ENCODE data around the gene ACSL1.

The ACSL1 gene

DNA sequence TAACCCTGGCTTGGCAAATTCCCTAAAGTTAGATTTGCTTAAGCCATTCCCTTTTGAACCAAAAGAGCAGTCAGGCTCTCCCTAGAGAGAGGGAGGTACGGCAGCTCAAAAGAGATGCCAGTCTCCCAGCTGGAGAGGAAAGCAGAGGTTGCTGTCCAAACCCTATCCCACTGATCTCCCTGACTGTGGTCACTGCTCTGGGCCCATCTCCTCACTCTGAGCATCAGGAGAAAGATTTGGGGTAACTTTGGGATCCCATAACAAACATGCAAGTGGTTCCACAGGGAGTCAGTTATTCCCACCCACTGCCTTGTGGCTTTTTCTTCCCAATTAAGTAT lies 17.1 kb downstream of the ACSL1 start:
- no peak for DNase-seq

DNA sequence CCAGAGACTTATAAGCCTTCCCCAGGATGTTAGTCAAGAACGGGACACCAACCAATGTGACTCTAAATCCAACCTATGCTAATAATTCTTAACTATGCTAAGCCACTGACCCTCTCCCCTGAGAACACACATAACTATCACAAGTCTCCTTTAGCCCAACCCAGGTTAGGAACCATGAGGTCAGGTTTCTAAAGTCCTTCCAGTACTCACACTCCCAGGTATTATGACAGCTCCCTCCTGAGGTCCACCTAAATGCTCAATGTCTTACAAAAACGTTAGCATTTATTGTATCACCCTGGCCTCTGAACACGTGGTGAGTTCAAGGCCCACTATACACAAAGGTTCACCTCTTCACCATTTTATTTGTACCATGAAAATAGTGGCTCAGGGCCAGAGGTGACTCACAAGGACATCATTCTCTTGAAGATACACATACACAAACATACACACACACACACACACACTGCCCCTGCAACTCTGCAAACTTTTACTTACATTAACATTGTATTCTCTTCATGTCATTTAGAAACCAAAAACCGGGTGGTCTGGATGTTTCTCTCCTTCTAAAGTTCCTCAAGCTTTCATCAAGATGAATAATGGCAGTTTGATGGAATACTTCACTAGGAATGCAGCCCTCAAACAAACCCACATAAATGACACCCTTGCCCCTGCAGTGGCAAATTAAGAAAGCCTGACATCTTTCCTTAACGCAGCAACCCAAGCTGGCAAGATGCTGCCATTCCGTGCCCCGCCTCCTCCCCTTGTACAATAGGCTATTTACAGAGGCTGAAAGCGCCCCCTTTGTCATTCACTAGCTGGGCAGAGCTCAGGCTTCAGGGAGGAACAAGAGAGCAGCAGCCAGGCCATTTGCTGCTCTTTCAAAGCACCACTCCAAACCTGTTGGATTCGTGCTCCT lies 17.7 kb downstream of the ACSL1 start:
- DNase-seq: peak; percentile 65

DNA sequence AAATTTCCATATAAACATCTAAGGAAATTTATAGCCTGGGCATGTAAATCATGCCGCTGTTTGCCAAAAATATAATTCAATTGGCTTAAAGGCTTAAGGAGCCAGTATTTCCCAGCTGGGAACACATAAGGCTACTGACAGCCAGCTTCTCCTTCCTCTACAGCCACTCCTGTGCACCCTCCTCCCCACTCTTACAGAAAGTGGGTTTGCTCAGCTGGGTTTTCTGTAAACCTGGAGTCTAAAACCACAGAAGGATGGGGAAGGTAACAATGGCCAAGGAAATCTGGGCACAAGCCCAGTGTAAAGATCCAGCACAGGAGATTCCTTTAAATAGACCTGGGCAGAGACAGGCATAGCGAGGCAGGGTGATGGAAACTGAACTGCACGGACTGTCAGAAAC lies 18.5 kb downstream of the ACSL1 start:
- no peak for DNase-seq

DNA sequence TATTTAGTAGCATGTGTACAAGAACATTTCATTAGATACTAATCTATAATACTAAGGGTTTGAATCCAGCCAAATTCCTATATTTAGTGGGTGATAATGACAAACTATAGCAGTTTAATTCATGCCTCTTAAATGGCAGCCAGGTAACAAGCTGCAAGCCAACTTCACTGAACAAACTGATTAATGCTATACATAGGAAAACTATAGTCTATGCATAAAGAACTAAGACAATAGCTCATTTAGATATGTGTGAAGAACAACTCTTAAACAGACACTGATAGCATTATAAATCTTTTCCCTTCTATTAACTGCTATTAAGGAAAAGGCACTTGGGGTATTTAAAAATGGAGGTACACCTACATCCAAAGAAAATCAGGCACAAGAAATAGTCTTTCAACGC lies 19.1 kb downstream of the ACSL1 start:
- no peak for DNase-seq

DNA sequence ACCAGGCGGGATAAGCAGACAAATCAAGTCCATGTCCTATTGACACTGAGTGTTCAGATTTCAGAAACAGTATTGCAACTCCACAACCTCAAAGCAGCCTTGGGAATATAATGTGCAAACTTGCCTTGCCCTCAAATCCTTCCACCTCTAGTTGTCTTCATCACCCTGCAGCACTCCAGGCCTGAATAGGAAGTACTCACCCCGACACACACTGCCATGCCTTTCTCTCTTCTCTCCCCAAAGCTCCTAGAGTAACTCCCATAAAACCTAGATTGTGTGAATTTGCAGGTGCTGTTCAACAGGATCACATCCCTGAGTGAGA lies 19.6 kb downstream of the ACSL1 start:
- DNase-seq: no peak

DNA sequence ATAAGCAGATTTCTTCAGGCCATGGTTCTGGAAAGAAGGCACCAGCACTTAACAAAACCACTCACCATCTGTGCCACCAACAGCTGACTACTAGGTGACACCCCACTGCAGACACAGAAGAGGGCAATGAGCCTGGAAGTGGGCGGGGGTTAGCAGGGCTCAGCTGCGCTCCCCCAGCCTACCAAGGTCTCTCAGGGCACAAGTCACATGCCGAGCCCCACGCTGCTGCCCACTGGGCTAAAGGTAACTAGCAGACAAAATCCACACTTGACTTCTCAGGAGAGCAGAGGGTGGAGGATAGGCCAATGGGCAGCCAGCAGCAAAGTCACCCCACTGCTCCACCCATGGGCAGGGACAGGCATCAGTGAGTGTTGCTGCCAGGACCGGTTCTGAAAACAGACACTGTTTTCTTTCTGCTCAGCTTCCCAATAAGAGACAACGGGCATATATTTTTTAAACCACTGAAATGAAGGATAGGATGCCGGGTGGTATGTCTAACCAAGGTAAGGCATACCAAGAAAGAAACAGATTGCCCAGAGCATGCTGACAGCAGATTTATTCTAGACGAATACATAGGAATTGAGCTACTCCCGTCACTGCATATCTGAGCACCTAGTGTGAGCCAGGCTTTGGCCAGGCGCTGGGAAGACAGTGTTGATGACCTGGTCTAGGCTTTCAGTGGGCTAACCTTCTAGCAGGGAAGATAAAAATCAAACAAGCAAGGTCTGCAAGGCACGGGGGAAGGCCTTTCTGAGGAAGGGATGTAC lies 20.1 kb downstream of the ACSL1 start:
- DNase-seq: peak; percentile 37

DNA sequence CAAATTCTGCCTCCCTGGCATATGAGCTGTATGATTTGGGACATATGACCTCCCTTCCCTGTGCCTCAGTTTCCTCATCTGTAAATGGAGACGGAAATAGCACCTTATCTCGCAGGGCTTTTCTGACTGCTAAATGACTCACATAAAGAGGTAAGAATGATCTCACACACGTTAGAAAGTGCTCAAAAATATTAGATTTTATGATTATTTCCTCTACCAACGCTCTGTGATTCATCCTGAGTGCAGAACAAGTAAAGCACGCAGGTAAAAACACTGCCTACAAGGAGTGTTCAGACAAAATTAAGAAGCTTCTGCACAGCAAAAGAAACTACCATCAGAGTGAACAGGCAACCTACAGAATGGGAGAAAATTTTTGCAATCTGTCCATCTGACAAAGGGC lies 21.1 kb downstream of the ACSL1 start:
- no peak for DNase-seq

DNA sequence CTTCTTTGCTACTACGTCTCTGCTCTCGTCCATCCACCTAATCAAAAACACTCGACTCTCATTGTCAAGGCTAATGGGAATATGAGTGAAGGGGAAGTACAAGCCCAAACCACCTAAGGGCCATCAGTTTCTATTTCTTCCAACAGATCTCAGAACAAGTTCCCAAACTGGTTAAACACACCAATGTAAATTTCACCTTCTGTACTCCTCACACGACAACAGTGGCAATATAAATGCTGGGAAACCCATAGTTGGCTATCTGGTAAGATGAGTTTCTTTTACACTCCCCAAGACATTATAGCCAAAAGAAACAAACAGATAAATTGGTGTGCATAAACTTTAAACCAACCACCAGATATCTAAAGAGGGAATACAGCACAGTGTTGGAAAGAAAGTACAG lies 21.9 kb downstream of the ACSL1 start:
- DNase-seq: no peak

DNA sequence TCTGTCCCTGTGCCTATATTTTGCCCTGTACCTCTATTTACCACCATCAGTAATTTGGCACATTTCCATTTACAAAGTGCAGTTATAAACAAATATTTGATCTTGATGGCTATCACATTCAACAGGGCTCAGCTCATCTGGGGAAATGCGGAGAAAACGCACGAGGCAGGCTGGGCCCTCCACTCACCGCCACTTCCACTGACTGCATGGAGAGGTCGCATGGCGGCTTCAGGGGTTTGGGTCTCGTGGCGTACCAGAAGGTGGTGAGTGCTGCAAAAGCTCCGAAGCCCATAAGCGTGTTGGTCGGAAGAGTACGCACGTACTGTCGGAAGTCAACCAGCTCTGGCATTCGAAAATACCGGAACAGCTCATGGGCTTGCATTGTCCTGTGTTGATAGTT lies 22.6 kb downstream of the ACSL1 start:
- no peak for DNase-seq

DNA sequence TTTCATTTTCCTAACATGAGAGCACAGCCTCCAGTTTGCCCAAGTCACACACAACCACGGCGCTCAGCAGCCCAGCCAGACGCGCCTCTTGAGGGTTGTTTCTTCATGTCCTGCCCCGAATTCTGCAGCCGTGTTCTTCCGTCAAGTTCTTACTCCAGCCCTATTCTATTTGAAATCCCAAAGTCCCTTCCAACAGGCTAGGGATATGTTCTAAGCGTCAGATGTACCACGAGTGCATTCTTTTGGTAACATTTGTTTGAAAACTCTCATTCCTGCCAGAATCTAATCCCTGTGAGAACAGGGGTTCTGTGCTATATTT lies 23.1 kb downstream of the ACSL1 start:
- DNase-seq: no peak

DNA sequence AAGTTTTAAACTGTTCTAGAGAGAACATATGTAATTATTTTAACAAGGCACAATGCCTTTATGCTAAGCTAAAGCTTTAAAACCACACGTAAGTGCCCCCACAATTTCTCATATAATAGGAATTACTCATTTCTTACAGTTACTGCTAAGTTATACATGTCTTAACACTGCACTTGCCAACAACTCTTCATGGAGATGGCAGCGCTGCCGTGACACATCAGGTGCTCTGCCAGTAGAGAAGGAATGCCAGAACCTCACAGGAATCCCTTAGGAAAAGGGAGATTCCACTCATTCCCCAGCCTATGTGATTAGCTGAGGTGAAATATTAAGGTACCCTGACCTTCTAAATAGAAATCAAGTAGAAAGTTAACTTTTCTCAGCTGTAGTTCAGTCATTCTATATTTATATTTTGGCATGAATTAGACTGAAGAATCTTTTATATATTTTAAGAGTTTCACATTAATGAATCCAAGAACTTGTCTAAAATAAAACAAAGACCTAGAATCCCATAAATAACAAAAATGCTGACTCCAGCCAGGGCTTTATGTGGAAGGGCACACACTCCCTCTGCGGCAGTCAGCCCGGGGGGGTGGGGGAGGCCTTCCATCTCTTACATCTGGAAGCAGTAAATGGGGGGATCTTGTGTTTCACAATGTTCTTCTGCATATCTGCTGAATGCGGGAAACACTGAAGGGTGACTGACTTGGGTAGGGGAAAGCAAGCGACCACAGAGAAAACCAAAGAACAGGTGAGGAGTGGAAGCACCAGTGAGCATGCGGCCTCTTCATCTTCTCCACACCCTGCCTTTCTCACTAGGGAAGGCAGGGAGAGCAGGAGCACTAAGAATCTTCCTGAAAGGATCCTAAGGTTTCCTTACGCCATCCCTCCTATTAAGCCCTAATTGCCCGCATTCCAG lies 23.7 kb downstream of the ACSL1 start:
- DNase-seq: no peak

DNA sequence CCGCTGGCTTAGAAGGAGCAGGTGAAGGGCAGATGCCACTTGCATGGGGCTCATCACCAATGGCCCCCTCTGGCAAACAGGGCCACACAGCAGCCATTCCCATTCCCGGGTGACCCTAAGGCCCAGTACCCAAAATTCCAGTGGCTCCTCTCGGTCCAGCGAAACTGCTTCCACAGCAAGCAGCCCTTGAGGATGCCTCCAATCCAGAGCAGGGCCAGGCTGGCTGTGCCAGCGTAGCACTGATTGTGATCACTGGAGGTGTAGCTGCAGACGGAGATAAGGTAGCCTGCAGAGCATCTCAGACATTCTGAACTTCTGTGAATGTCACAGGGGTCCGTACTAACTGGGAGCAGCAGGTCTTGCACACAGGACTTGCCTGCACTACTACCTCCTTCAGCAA lies 27.3 kb downstream of the ACSL1 start:
- no peak for DNase-seq

DNA sequence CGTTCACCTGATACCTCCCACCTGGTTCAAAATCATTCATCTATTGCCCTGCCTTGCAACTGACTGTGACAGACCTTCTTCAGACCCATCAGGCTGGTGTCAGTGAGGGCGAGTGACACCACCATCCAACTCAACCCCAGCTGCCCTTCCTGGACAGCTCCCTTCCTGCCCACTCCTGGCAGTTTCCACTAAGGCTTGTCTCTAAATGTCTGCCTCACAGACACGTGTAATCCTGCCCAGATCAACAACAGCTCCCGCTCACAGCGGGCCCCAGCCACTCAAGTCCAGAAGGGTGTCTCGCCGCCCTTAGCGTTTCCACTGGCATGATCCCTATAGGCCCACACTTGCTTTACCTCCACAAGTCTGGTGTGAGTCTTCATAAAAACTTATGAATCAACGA lies 28.9 kb downstream of the ACSL1 start:
- no peak for DNase-seq

DNA sequence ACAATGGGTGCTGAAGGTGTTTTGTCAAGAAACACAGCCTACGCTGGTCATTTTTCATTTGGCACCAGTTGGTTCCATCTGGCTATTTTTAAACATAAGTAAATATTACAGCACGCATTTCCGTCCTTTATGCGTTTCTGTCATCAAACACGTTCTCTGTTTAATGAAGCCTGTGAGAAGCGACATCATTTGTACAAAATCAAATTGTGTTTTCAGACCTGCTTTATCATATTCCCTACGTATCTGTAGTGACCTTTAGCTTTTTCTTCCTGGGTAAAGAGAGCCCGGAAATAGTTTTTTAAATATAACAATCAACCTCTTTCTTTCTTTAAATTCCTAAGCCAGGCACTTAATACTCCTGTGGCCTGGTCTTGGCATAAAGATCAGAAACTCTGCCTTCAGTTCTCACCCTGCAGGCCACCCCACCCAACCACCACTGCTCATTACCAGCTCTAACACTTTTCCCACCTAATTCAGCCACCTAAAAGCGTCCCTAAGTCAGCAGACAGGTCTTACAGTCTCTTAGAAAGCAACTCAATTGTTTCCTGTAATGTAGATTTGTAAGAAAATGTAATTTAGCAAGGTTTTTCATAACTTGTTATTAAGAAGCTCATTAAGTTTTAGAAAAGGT lies 30.4 kb downstream of the ACSL1 start:
- DNase-seq: no peak

DNA sequence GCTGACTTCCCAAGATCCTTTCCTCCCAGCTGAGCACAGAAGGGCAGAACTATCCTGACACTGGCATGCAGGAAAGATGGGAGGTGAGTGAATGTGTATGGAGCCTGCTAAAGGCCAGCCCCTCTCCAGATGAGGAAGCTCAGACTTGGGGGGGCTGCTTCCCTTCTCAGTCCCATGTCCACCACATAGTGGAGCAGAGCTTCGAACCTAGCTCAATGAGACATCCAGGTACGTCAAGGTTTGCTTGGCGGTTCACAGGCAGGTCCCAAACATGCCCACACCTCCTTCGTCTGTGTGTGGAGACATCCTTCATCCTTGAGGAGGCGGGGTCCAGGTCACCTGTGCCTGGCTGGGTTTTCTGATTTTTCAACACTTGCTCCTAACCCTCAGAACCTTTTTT lies 31.3 kb downstream of the ACSL1 start:
- no peak for DNase-seq

DNA sequence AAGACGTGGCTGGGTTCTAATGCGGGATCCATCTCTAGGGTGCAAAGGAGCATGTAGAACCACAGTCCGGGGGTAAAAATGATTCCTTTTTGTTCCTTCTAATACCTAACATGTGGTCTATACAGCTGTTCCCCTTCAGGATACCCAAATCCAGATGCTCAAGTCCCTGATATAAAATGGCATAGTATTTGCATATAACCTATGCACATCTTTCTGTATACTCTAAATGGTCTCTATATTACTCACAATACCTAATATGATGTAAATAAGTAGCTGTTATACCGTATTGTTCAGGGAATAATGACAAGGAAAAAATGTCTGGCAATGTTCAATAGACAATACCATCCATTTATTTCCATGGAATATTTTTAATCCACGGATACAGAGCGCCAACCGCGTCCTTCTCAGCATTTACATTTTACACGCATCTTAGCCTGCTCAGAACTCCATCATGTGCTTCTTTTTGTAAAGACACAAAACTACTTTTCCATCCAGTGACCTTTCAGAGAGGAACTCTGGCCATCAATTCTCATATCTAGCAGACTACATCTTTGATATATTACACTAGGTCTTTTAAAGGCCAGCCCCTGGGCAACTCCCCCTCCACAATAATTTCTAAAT lies 31.9 kb downstream of the ACSL1 start:
- no peak for DNase-seq

DNA sequence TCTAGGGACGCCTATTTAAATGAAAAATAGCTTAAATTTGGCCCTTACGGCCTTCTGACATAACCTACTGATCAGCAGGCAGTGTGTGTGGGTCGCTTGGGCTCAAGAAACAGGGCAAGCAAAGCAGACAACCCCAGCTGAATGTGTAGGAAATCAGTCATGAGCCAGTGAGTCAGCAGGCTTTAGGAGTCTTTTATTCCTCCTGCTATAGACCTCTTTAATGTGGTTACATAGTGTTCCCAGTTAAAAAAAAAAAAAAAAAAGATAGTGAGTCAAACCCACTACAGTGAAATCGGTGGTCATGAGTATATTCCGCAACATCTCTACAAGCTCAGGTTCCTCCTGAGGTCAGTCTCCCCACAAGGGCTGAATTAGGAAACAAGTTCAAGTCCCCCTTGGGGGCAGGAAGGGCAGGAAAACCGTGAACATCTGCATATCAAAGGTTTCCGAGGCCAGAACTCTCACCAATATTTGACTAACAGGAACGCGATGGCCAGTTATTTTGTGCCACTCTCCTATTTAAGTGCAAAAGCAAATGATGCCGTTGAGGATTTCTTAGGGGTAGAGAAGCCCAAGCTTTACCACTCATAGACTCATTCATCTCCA lies 32.7 kb downstream of the ACSL1 start:
- DNase-seq: no peak

DNA sequence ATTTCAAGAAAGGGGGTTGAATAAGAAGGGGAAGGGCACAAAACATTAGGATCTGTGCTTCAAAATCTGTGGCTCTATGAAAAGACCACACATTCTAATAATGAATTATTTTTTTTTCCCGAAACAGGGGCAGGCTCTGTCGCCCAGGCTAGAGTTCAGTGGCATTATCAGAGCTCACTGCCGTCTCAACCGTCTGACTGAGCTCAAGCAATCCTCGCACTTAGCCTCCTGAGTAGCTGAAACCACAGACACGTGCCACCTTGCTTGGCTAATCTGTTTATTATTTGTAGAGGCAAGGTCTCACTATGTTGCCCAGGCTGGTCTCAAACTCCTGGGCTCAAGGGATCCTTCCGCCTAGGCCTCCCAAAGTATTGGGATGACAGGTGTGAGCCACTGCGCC lies 33.4 kb downstream of the ACSL1 start:
- DNase-seq: no peak

DNA sequence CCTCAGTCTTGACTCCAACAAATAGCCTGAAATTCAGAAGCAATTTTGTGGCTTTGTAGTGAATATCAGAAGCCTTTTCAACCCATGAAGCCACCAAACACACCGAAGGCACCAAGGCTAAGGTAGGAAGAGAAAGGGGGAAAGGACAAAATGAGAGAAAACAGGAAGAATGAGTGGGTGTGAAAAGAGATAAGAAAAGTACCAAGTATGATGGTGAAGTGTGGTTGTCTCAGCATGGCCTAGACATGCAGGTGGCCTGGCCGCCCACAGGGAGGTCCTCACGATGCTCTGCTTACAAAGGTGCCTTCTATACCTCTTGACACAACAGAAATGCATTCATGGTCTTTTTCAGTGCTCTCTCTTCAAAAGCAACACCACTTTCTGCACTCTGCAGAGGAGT lies 34.9 kb downstream of the ACSL1 start:
- no peak for DNase-seq

DNA sequence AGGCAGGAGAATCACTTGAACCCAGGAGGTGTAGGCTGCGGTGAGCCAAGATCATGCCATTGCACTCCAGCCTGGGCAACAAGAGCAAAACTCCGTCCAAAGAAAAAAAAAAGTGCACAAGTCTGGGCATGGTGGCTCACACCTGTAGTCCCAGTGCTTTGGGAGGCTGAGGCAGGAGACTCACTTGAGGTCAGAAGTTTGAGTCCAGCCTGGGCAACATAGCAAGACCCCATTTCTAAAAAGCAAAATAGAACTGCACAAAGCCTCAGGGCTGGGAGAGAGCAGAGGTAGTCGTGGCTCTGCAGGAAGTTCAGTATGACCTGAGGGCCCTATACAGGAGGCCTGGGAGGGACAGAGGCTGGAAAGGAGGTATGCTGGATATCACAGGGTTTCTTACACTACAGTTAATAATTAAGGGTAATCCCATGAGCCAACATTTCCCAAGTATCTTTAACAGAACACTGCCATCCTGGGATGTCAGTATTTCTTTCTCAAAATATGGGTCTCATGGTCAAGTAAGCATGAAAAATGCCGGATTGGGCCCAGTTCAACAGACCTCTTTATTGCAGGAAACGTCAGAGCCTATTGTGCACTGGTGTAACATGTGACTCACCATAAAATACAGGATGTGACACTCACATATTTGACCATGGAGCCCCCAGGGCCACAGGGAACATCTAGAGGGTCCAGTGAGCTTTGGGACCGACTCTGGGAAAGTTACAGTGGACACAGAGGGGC lies 37.8 kb downstream of the ACSL1 start:
- no peak for DNase-seq

DNA sequence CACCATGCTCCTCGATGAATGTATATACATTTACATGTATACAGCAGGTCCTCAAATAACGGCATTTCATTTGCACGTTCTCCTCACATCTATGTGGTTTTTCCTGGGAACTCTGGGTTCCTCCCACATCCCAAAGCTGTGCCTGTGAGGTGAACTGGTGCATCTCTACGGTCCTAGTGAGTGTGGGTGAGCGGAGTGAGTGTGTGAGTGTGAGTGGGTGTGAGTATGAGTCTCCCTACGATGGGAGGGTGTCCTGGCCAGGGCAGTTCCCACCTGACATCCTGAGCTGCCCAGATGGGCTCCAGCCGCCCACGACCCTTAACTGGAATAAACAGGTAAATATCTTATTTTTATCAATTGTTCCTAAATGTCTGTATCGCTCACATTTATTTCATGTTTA lies 40.0 kb downstream of the ACSL1 start:
- DNase-seq: no peak

Data from retina (tissue), 1 donor.